GM19372 (cell line): Measurements from ENCODE around the gene CTTNBP2.

Experiments used
- ATAC-seq: cut with Tn5 transposase; IDR thresholded peaks from one replicate; pipeline ENCODE4 v1.9.1; 2021; ENCODE audit warnings: mild to moderate bottlenecking, low read depth, moderate library complexity; ENCODE audit not compliant: unreplicated experiment

CTTNBP2 gene

DNA sequence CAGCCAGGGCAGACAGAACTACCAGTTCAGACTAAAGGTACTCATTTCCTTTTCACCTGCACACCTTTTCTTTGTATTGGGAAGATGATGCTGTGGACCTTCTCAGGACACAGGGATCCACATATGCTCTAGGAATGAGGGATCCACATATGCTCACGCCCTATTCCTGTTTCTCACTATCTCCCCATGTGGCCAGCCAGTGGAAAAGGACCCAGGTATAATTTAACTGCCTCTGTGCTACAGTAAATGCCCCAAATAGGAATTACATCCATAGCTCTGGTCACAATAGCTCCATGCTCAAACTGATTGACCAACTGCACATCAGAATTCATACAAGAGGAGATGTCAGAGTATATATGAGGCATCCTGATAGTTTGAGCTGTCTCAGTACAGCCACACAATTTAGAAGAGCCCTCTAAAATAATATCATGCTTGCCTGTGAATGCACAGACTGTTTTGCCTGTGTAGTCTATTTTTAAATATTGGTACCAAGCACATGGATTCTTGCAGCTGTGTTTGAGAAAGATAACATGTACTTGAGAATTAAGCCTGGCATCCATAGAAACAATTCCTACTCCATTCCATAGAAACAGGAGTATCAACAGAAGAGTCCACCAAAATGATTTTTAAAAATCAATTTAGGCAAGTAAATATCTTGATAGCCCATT is 43.7 kb downstream of the CTTNBP2 start:
- no peak for ATAC-seq

DNA sequence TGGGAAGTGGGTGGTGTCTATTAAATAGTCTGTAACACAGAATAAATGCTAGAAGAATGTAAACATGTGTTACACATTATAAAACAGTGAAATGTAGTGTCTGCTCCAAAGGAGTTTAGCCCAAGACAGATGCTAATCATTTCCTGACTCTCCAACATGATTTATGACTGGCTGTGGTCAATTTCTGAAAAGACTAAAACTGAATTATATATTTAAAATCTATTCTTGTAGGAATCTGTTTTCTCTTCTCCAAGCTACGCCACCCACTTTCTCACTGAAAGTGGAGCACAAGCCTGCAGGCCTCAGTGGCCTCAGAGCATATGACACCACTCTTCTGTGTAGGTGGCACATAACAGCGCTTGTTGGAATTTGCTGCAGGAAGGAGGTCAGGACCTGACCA is 44.4 kb downstream of the CTTNBP2 start:
- ATAC-seq, result no peak

DNA sequence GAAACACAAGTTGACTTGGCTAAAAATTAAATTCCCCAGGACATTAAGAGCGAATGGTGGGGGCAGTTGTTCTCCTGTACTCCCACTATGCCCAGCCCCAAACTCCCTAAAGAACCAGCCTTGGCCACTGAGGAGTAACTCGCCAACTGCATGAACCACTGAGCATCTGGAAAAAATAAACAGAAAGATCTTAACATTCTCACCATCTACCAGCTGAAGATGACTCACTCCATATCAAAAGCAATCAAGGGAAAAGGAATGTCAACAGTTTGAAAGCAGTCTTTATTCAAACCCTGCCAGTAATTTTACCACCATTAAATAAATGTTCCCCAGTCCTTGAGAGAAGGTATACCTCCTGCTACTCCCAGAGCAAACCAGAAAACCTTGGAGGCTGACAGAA is 45.4 kb downstream of the CTTNBP2 start:
- ATAC-seq, result no peak

DNA sequence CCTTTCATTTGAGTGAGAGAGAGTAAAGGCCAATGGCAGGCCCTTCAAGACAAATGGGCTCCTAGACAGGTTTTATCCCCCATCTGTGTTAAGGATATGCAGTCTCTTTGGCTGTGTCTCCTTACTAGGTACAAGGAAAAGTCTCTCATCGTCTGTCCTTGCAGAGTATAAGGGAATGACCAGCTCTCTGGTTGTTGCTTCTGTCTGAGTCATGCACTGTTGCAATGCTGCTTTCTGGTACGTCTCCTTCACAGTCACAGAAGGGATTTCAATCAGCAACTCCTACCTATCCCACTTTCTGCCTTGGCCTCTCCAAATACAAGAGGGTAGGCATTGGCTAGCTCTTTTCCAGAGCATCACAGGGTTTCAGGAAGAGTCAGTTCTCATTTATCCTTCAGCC is 48.1 kb downstream of the CTTNBP2 start:
- no peak for ATAC-seq

DNA sequence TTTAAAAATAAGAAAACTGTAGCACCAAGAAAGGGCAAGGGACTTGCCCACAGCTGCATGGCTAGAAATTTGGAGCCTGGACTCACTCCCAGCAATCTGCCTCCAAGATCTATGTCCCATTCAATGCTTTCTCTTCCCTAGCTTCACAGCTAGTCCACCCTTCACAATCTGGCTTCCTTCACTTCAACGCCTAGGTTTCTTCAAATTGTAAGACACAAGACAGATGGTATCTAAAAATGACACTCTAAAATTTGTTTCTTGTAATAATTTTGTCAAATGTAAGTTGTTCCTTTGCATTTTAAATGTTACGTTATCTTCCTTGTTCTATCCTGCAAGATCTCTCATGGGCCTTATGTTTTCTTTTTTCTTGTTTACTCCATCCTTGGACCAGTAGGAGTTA is 48.6 kb downstream of the CTTNBP2 start:
- ATAC-seq, result no peak

DNA sequence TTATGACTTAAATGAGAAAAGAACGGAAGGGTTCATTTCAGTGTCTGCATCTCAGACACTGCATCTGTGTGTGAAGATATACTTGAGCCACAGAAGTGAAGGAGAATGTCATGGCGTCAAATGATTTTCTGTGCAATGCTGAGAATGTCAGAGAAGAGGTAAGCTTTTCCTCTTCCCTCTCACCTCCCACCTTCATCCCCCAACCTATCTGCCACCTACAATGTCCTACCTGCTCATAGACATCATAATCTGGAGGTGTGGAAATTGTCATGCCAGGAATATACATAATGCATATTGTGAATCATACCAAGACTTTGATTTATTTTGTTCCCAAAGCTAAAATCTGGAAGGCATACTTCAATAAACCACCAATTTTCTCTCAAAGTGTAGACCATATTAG is 53.7 kb downstream of the CTTNBP2 start:
- ATAC-seq, result no peak

DNA sequence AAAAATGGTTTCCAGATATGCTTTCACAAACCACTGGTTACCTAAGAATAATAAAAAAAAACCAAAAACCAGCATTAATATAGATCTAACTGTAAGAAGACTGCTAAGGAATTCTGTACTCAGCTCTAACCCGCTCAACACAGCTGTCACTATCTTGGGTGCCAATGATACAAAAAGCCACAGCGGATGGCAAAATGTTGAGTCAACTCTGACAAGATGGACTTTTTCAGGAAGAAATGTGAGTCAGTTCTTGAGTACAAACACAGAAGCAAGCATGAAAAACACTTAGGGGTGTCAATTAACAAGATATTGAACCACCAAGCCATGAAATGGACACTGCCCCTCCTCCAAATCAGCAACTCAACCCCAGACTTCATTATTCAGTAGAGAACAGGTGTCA is 55.0 kb downstream of the CTTNBP2 start:
- no peak for ATAC-seq

DNA sequence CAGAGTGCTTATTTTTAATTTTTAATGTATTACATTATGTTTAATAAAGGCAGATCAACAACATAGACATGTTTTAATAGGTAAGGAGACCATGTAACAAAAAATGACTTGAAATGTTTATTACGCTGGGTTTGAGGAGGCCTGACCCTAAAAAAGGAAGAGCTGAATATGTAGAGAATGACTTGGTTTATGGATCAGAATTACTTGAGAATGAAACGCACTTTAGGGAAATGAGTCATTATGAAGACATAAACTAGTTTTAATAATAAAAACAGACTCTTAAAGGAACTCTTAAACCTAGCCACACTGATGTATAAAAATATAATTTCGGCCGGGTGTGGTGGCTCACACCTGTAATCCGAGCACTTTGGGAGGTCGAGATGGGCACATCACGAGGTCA is 56.5 kb downstream of the CTTNBP2 start:
- no peak for ATAC-seq

DNA sequence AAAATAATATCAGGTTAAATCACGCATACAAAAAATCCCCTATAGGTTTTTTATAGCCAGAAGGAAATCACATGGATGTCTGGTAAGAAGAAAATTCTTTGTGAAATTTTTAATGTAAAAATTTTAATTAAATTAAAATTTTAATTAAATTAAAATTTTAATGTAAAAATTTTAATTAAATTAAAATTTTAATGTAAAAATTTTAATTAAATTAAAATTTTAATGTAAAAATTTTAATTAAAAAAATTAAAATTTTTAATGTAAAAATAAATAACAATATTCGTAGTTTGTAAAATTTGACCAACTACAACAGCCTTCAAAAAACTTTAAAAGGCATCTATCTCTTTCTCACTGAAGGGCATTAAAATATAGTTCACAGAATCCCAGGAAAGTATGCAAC is 61.5 kb downstream of the CTTNBP2 start:
- no peak for ATAC-seq

DNA sequence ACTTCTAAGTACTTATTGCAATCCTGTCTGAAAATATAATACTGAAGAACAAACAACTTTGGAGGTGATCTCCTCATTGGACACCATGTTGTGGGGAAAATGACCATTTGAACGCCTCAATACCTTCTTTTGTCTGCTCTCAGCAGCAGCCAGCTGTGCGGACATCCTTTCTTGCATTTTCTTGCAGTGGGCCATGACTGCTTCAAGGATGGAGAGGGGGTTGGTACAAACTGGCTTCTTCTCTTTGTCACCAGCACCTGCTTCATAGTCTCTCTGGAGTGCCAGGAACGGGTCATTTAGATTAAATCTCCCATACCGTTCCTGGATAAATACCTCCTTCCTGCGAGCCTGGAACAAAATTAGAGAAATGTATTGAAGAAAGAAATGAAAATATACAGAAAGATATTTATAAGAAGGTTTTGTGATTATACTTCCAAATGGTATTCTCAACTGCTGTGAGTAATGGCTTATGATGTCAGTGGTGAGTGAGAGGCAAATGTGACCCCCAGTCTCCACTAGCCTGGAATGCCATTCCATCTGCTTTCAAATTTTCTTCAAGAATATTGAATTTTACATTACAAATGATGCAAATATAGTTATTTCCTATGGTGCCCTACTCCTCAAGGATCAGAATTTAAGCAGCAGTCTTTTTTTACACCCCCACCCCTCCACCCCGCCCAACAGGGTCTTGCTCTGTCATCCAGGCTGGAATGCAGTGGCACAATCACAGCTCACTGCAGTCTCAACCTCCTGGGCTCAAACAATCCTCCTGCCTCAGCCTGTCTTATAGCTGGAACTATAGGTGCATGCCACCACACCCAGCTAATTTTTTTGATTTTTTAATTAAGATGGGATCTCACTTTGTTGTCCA is 62.4 kb downstream of the CTTNBP2 start:
- ATAC-seq, result no peak

DNA sequence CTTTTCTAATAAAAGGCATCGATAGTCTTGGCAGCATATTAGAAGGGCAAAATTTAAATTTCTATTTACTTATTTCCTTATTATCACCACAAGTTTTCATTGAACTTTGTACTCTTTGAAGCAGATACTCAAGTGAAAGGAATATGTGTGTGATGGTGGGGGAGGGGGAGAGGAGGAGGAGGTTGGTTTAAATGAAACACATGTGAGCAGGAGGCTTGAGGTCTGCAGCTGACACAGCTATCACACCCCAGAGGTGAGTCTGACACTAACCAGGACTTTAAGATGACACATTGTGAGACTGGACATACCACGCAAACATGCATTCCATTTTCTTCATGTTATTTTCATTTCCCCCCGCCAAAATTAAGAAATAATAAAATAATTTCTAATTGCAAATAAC is 63.3 kb downstream of the CTTNBP2 start:
- ATAC-seq, result no peak

DNA sequence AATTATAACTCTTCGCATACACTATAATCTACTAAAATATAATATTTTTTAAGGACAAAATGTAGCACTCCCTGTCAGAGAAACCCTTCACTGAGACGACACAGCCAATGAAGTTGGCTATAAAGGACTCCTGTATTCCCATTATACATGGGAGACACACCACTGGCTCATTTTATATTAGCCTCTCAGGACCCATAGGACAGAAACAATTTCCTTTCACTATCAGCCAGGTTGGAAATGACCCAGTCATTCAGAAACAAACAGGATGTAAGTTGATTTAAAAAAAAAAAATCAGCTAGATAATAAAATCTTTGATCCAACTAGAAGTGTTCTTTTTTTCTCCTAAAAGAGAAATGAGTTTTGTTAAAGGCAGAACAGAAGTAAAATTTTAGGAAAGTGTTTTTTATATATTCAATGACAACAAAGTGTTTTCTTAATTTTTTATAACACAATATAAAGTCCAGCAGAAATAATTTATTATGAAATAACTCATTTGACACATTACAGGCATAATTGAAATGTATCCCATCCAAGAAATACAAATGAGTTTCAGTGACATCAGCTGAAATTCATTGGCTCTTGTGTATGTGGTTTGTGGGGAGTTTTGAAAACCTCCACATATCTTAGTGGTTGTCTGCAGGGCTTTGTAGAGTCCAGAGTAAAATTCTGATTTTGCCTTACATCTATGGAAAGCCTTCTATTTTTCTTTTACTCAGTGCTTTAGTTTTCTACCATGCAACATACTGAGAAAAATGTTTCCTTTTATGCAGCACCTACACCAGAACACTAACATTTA is 64.1 kb downstream of the CTTNBP2 start:
- ATAC-seq, result no peak

DNA sequence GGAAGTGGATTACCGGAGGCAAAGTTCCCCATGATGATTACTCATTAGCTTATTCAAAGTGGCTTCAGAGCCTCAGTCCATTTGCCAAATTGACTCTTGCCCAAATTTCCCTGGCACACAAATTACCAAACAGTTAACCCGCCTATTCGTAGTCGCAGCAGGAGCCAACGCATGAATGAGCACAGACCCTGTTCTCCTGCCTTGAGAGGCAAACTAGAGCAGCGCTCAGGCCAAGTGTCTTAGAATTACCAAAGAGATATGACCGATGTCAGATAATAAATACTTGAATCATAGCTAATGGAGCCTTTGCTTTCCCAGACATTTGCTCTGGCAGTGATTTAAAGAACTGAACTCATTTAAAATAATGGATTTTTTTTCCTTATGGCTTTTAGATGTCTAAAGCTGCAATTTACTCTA is 64.9 kb downstream of the CTTNBP2 start:
- no peak for ATAC-seq

DNA sequence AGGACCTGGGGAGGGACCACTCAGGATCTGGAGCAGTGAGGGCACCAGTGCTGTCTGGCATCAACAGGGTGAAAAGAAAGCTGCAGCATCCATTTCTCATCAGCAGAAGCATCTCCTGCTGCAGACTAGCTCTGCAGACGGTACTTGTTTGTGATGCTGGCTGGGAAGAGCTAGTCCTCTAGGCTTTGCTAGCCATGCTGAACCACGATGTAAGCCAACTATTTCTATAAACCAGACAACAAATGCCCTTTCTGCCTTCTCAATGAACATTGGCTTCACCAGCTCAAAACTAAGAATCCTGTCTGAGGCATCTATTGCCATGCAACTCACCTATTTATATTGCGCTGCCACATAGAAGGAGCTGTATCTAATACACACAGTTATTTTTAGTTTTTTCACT is 65.6 kb downstream of the CTTNBP2 start:
- ATAC-seq, result no peak

DNA sequence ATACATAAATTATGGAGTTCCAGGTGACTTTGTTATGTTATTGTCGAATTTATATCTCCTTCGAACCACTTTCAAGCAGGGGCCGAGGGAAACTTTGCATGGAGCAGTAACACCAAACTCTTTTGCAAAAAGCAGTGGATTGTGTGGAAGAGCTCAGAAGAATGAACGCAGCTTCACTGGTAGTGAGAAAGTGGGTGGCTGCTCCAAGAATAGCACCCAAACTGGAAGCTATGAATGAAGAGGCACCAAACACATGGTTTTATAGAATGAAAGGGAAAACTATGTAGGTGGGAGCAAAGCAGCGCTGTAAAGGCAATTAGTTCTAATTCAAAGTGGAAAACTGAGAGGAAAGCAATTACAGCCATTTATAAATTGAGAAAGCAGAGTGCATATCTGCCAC is 67.2 kb downstream of the CTTNBP2 start:
- no peak for ATAC-seq

DNA sequence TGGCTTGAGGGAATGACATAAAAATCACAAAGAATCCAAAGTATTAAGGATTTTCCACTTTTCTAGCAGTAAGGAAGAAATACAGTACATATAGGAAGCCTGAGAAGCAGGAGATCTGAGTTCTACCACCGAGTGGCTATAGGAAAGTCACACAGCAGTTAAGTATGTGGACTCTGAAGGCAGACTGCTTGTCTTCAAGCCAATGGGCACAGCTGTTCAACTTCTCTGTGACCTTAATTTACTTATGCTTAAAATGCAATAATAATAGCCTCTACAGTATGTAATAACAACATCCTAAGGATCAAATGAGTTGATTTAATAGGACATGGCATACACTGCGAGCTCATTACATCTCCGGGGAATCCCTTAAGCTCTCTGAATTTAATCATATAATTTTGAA is 68.0 kb downstream of the CTTNBP2 start:
- ATAC-seq, result no peak

DNA sequence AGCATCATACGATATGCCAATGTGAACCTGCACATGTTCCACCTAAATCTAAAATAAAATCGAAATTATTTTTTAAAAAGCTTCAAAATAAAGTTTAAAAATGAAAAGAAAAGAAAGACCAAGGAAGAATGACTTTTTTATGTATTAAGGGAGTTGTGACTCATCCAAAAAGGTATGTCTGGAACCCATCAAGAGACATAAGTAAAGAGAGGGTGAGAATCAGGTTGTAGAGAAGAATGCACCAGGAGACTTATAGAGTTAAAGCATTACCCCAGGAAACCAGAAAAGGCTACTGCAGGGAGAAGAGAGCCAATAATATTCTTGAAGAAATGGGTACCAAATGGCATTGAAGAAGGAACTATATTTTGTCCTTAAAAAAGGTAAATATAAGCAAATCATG is 69.8 kb downstream of the CTTNBP2 start:
- no peak for ATAC-seq

DNA sequence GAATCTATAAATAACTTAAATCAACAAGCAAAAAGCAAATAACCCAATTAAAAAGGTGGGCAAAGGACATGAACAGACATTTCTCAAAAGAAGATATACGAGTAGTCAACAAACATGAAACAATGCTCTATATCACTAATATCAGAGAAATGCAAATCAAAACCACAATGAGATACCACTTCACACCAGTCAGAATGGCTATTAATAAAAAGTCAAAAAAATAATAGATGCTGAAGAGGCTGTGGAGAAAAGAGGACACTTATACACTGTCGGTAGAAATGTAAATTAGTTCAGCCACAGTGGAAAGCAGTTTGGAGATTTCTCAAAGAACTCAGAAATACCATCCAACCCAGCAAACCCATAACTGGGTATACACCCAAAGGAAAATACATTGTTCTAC is 70.6 kb downstream of the CTTNBP2 start:
- no peak for ATAC-seq

DNA sequence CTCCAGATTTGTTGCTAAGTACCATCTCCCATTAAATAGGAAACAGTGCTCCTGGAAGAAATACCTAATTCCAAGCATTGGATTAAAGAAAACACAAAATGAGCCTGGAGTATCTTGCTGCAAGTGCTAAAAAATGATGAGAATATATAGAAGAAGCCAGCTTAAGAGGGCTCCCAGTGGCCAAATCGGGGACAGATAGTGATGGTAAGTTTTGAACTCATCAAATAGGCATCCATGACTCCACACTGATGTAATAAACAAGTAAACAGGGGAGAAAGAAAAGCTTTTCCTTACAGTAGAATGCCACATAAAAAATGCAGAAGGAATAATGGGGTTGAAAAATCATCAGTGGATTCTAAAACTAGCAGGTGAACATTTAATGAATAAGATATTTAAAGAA is 72.4 kb downstream of the CTTNBP2 start:
- no peak for ATAC-seq

DNA sequence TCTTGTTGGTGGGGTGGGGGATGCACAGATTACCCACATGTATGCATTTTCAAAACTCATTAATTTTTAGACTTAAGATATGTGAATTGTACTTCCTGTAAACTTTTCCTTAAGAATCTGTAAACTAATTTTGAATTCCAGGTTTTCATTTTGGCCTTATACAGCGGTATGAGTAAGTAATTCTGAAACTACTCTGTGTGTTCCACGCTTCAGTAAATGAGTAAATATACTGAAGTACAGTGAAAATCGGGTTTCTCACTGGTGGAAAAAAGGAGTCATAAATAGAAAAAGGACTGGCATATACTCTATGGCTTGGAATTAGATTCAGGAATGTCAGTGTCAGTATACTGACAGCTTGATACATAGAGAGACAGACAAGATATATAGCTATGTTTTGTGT is 72.8 kb downstream of the CTTNBP2 start:
- no peak for ATAC-seq

DNA sequence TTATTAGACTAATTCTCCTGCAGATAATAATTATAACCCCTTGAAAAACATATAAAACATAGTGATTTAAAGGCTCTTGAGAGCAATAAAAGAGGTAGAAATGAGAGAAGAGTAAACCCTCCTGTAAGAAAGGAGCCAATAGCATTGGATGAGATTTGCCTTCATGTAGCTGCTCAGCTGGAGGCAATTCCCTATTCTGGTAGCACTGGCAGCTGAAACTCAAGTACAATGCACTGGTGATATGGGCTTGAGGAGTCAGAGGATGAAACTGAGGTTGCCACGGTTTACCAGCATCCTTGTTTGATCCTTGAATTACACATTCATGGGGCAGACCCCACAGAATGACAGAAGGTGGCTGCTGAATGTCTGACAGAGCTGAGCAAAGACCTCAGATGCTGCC is 76.4 kb downstream of the CTTNBP2 start:
- no peak for ATAC-seq
